Stimulated activated CD8-positive, alpha-beta memory T cell treated with anti-CD3 and anti-CD28 coated beads, Interleukin-15, amount 100 ng/mL, for 24 hours (primary cell): Measurements from ENCODE around the gene TMPRSS4.

Experiments used
- DNase-seq: peaks from one replicate; pipeline ENCODE4 v3.0.0-alpha.2; 2020; ENCODE audit warnings: low read depth

TMPRSS4 gene

DNA sequence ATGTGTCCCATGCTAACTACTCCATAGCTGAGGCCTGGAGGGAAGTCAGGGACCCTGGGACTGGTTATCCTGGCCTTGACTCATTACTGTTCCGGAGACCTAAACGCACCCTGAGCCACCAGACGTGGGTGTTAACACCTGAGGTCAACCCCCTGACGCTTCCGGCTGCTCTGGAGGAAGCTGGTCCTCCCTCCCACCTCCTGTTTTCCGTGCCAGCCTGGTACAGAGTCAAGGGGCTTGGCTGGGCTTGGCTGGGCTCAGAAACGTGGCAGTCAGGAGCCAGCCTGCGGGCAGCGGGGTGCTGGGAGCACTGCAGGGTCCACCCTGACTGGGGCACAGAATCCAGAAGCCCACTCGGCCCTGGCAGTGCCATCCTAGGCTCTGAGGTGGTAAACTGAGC lies 2.6 kb downstream of the TMPRSS4 start:
- no peak for DNase-seq

- no peak for DNase-seq
These were observed 3.4 kb downstream of the TMPRSS4 start for GRCh38 chr11:118080296-118080695.

- DNase-seq = no peak
These were observed 4.5 kb downstream of the TMPRSS4 start for GRCh38 chr11:118081241-118081958.

DNA sequence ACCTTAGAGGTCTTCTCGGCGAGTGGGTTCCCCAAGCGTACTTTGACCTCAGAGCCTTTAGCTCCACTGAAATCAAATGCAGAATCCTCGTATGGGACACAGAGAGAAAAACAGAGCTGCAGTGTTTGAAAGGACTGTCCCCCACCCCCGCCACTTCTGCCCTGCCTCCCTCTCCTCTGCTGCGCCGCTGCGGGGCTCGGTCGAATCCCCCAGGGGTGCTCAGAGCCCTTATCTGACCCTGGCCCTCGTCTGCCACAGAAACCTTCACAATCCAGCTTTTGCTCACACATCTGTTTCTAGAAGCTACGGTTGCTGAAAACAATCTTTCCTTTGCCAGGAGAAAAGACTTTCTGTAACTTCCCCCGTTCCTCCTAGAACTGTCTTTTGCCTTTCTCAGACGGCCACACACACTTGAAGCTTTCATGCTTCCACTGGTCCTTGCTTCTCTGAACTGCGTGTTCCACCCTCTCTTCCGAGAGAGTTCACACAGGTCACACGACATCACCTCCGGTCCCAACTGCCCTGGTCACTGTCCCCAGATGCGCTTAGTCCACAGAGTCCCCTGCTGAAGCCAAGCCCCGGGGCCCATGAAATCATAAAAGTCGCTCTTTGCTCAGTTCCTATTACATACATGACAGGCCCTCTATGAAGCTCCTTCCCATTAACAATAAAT lies 6.1 kb downstream of the TMPRSS4 start:
- DNase-seq = no peak

GRCh38 chr11:118084247-118084646 lies 7.4 kb downstream of the TMPRSS4 start:
- DNase-seq = no peak

- DNase-seq = no peak
These were observed 7.8 kb downstream of the TMPRSS4 start for GRCh38 chr11:118084656-118085055.

GRCh38 chr11:118086913-118087768 lies 10.3 kb downstream of the TMPRSS4 start, which contains the start of gene SMIM35:
SMIM35 (minus strand) TSS chr11:118086963; CDS start chr11:118086757, 206 bp downstream.
- no peak for DNase-seq

DNA sequence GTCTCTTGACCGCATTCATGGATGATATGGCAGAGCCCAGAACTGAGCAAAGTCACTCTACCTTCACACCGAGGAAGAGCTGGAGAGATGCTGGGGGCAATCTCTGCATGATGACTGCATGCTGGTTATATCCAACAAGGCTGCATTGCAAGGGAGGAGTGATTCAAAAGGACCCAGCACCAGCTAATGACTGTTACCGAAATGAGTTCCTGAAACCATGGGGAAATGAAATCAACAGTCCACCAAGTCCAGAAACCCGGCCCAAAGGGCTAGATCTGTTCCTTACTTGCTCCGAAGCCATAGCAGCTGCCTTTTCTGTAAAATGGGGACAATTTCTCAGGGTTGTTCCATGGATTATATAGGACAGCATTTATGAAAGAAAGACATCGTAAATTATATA lies 11.1 kb downstream of the TMPRSS4 start:
- DNase-seq = no peak

DNA sequence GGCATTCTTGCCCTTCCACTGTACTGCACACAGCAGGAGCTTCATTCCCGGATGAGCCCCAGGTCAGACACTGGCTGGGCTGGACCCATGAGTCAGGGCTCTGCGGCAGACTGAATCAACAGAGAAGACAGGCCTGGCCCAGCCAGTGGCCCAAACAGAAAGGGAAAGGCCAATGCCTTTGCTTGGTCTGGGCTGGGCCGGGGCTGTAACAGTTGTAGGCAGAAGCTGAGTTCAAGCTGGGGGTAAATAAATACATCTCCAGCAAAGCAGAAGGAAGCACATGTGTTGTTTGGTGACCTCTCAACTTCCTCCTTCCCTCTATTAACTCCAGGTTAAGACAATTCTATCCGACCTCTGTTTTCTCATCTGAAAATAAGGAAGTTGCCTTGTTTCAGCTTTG lies 11.7 kb downstream of the TMPRSS4 start:
- DNase-seq = no peak

- DNase-seq = no peak
These were observed 13.8 kb downstream of the TMPRSS4 start for GRCh38 chr11:118090545-118091162.

DNA sequence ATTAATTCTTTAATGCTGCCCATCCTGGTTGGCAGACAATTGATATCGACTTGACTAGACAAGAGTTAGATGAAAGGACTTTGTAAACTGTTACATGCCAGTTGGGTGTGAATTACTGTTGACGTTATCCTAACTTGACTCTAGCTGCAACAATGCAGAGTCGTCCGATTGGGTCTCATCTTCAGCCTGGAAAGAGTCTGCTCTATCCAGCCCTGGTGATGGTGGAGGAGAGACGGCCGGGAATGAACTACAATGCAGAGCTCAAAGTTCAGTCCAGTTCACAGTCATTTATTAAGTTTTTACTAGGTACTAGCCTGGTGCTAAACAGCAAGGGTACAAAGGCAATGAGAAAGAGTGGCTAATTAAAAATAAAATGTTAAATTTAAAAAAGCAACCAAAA lies 14.8 kb downstream of the TMPRSS4 start:
- no peak for DNase-seq

DNA sequence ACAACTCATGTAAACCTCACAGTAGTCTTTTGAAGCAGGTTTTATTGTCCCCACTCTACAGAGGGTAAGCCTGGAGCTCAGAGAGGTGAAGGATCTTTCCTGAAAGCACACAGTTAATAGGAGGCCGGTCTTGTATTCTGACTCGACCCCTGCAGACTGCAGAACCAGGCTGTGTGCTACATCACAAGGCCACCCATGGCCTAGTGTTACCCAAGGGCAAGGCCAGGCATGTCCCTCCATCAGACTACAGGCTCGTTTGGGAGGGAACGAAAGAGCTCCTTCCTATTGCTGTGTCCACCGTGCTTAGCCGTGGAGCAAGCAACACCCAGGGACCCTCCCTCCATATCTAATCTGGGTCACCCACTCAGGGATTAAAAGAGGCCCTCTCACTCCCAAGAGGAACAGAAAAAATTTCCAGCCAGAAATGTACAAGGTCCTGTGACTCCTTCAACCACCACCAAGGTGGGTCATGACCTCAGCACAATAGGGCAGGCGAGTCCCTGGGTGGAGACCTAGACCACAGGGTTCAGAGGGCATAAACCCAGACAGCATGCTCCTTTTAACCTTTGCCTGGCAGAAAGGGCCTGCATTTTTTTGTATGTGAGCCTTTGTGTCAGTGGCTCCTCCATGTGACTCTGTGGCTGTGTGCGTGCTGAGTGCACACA lies 16.2 kb downstream of the TMPRSS4 start:
- DNase-seq = no peak

DNA sequence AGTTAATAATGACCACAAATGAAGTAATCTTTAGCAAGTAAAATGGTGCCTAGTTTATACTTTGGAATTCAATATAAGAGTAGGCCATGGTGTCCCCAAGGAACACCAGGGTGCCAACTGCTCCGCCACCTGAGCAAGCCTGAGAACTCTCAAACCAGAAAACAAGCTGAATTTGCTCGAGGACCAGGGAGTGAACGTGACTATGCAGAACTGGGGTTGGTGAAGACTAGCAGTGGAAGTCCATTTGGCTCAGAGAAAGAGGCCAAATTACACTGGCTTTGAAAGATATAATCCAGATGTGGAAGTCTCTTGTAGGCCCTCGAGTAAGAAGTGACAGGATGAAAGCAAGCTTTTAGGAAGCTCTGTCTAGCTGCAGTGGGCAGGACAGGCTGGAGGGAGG lies 18.6 kb downstream of the TMPRSS4 start:
- no peak for DNase-seq

GRCh38 chr11:118095967-118096367 lies 19.1 kb downstream of the TMPRSS4 start:
- DNase-seq = no peak

DNA sequence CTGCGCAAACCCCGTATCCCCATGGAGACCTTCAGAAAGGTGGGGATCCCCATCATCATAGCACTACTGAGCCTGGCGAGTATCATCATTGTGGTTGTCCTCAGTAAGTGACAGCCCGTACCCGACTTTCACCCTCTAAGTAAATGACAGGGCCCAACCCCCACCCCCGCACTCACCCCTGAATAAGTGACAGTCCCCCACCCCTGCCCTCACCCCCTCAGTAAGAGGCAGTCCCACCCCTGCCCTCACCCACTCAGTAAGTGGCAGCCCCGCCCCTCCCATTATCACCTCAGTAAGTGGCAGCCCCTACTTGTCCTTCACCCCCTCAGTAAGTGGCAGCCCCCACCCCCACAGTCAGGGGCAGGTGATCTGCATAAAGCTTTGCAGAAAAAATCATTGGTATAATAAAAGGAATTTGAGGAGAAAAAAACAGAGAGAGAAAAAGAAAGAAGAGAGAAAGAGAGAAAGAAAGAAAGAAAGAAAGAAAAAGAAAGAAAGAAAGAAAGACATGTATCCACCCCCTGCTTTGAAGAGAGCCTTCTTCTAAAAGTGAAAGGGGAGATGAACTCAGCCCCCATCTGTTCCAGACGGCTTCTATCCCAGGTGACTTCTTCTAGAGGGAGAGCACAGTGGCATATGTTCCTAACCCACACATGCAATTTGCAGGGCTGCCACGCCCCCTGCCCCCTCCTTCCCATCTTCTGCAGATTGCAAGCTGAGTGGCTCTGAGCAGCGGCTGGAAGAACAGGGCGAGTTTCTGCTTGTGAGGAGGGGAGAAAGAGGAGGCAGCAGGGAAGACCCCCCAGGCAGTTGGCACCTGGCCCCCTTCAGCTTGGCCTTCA lies 22.3 kb downstream of the TMPRSS4 start:
- DNase-seq = no peak

DNA sequence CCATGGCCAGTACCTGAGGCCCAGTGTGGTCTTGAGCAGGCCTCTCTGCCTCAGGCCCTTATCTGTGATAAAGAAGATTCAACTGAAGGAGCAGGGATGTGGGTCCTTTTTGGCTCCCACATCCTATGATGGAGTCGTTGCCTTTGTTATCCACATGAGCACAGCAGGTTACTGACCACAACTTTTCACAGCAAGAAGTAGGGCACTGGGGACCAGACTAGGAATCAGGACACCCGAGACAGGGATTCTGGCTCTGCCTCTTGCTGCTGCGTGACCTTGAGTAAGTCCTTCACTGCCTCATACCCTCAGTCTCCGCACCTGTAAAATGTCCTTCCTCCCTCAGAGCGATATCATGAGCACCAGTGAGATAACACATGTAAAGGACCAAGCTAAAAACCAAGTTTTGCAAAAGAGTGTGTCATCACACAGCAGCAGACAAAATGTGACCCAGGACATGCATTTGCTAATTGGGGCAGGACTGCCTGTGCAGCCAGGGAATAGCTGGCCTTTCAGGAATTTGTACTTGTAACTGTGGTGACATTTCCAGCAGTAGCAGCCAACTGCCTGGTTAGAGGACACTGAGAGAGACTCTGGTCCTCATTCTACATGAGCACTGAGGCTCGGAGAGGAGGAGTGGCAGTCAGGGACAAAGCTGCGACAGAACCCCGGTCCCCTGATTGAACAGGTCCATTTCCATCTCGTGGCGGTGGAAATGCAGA lies 23.1 kb downstream of the TMPRSS4 start:
- DNase-seq = no peak

DNA sequence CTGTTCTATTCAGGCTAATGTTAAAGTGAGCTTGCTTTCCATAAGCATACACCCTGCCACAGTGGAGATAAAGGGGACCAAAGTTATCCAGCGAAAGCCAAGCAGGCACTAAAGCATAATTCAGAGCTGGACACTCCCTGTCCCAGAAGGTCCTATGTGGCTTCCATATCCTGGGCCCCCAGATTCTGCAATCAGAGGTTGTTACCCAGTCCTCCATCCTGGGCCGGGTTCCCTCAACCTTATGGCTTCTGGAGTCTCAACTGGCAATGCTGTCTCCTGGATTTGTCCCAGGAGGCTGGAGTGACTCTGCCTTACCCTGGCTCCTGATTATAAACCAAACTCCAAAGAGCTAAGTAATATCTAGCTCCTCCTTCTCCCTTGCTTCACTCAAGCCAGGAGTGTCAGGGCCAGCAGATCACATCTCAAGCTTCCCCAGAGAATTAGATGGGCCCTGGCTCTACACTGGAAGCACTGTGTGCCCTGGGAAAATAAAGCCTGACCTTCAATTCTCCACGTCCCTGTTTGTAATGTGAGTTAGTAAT lies 23.9 kb downstream of the TMPRSS4 start:
- DNase-seq = no peak

GRCh38 chr11:118102721-118103261 lies 25.9 kb downstream of the TMPRSS4 start:
- DNase-seq = no peak

- DNase-seq = no peak
These were observed 27.6 kb downstream of the TMPRSS4 start for GRCh38 chr11:118104491-118104890.
